Activated T-cell treated with anti-CD3 and anti-CD28 coated beads, Interleukin-2, amount 50 U/mL, for 4 hours (primary cell): ENCODE measurements around the gene THAP7. TPM values are rescaled to one million over a fixed set of nuclear protein-coding genes. Genes with fewer than 3 reads are reported as not detected.

Source experiments
- ATAC-seq, 2 donors: fragments of 200-7000 bp; cut with Tn5 transposase; one replicate each; pipeline ENCODE4 v1.10.0; 2021
- DNase-seq: peaks from one replicate; pipeline ENCODE4 v3.0.0-alpha.2; 2020
- H3K27me3 Mint-ChIP-seq: one replicate; pipeline ENCODE4 v1.8.0; 2021; ENCODE audit warnings: low read depth, mixed read lengths
- H3K36me3 Mint-ChIP-seq: one replicate; pipeline ENCODE4 v1.8.0; 2022; ENCODE audit warnings: mixed read lengths; ENCODE audit not compliant: insufficient read depth
- H3K4me1 Mint-ChIP-seq: one replicate; pipeline ENCODE4 v1.8.0; 2021; ENCODE audit warnings: low read depth, mixed read lengths
- H3K4me3 Mint-ChIP-seq: one replicate; pipeline ENCODE4 v1.8.0; 2021; ENCODE audit warnings: mild to moderate bottlenecking, moderate library complexity, mixed read lengths
- H3K9me3 Mint-ChIP-seq: one replicate; pipeline ENCODE4 v1.8.0; 2021; ENCODE audit warnings: mixed read lengths
- total RNA-seq, 3 donors: library from RNA; stranded (reverse); gene quantifications; one replicate each; pipeline ENCODE4 v1.2.1, GENCODE V29; 2021

Gene THAP7
- total RNA-seq, 3 donors from 2014 or later, result 53.6 to 55.0 (median 53.6) TPM

GRCh38 chr22:20952544-20953341, 49.2 kb downstream of the THAP7 start:
- peaks cover 22% of the 10 kb centered on the region for H3K4me1 Mint-ChIP-seq
- H3K4me3 Mint-ChIP-seq, result no peak overlapping the region
- peaks cover 24% of the 10 kb centered on the region for H3K36me3 Mint-ChIP-seq
- H3K27me3 Mint-ChIP-seq, result peaks cover 6% of the 10 kb centered on the region
- no peaks in the 10 kb centered on the region for H3K9me3 Mint-ChIP-seq
- ATAC-seq, result no peak
- DNase-seq, result no peak

GRCh38 chr22:20951932-20952380, 50.0 kb downstream of the THAP7 start:
- H3K36me3 Mint-ChIP-seq, result peaks cover 24% of the 10 kb centered on the region

DNA sequence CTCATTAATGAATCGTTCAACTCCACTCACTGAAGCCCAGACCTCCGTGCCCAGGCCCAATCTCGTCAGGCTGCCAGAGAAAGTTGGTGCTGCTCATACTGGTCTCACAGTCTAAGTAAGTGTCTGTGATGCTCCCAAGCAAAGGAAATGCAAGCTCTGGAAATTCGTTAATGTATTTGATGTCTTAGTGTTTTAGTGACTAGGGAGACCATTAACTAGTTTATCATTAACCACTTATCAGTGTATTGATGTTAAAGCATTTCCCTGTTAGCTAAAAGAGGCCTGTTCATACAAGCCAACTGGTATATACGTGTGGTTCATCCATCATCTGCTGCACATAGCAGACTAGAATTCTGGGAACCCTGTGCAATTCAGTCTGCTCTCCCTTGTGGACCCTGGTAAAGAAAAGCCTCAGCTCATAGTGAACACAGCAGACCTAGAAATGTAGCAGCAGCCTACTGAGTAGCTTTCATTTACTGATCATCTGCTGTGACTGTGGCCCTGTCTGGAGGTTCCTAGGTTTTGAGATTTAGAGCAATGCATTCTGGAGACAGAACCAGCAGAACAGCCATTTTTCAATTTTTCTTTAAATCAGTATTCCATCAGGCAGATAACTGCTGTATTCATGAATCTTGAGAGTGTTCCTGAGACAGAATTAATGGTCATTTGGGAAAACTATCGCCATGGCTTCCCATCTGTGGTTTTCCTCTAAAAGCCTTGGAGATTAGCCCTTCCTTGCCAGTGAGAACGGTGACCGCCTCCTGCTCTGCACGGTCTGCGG, 50.6 kb downstream of the THAP7 start:
- H3K27me3 Mint-ChIP-seq, result peaks cover 1% of the 10 kb centered on the region
- peaks cover 24% of the 10 kb centered on the region for H3K36me3 Mint-ChIP-seq
- no peak overlapping the region for H3K4me3 Mint-ChIP-seq
- no peaks in the 10 kb centered on the region for H3K9me3 Mint-ChIP-seq
- ATAC-seq (no peak), DNase-seq (no peak)
- H3K4me1 Mint-ChIP-seq, result peaks cover 26% of the 10 kb centered on the region

More at GRCh38 chr22:20951932-20952380, 50.0 kb downstream of the THAP7 start:
- ATAC-seq (no peak), DNase-seq (no peak)
- H3K4me3 Mint-ChIP-seq, result no peak overlapping the region
- peaks cover 5% of the 10 kb centered on the region for H3K27me3 Mint-ChIP-seq
- H3K4me1 Mint-ChIP-seq, result peaks cover 22% of the 10 kb centered on the region
- H3K9me3 Mint-ChIP-seq, result no peaks in the 10 kb centered on the region

DNA sequence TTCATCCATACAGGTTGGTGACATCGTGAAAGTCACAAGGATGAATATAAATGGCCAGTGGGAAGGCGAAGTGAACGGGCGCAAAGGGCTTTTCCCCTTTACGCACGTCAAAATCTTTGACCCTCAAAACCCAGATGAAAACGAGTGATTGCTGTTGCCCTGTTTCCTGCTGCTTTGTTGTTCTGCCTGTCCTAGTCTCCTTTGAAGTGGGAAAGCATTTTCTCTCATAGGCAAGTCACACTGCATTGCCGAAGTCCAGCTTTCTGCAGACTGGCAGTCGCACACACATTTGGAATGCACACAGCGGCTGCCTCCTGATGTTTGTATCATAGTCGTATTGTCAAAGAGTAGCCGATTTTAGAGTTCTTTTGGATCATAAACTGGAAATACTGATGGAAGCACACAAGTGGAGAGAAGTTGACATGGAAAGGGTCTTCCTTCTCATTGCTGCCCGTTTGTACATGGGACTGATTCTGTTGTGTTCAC, 52.2 kb downstream of the THAP7 start:
- H3K9me3 Mint-ChIP-seq, result no peaks in the 10 kb centered on the region
- ATAC-seq (no peak), DNase-seq (no peak)
- H3K27me3 Mint-ChIP-seq, result no peaks in the 10 kb centered on the region
- no peak overlapping the region for H3K4me3 Mint-ChIP-seq
- H3K36me3 Mint-ChIP-seq, result peaks cover 26% of the 10 kb centered on the region
- peaks cover 37% of the 10 kb centered on the region for H3K4me1 Mint-ChIP-seq

Other genes with a start within 250 kb of the THAP7 start
- gene SERPIND1, start 228.0 kb downstream of the THAP7 start, total RNA-seq, result under 1 TPM in 1 of 3 donors, not detected in 2; 0.15 TPM
- 10 to 100 TPM; 64.1 to 66.6 (median 66.5) TPM for gene PI4KA, start 143.3 kb downstream of the THAP7 start, total RNA-seq
- gene SNAP29, start 143.1 kb downstream of the THAP7 start, total RNA-seq, result 10 to 100 TPM; 19.0 to 22.6 (median 22.2) TPM
- gene CRKL, start 84.7 kb downstream of the THAP7 start, total RNA-seq, result 10 to 100 TPM; 82.9 to 90.5 (median 89.2) TPM
- gene AIFM3, start 34.9 kb downstream of the THAP7 start, total RNA-seq, result under 1 TPM; 0.30 to 0.78 (median 0.47) TPM
- gene LZTR1, start 19.8 kb downstream of the THAP7 start, total RNA-seq, result 10 to 100 TPM; 82.4 to 96.6 (median 84.7) TPM
- gene P2RX6, start 13.0 kb upstream of the THAP7 start, total RNA-seq, result under 1 TPM in 1 of 3 donors, not detected in 2; 0.13 TPM
- under 1 TPM in 2 of 3 donors, not detected in 1; 0.10 to 0.13 TPM for gene SLC7A4, start 30.4 kb upstream of the THAP7 start, total RNA-seq
- not detected for gene LRRC74B, start 43.8 kb upstream of the THAP7 start, total RNA-seq